ENCODE results near the gene BCL2. TPM values are rescaled to one million over a fixed set of nuclear protein-coding genes. Genes with fewer than 3 reads are reported as not detected.

Gene BCL2
- total and polyA plus RNA-seq, 3 donors from 2014 or later, result 6.3 to 20.8 (median 16.0) TPM

GRCh38 chr18:63091671-63092364 is 227.8 kb downstream of the BCL2 start:
- TF ChIP-seq CTCF (IDR thresholded peaks at IDR 0.05), result no peak
- no peak for TF ChIP-seq POLR2A (IDR thresholded peaks at IDR 0.05)
- WGBS, 2 donors, result 87 to 88% methylated on average over 4 of the region's 4 CpGs
- no peak for DNase-seq
- Histone ChIP-seq H3K4me3 (no peak overlapping the region), H3K4me1 (no peaks in the 10 kb centered on the region), H3K27me3 (no peaks in the 10 kb centered on the region), H3K9me3 (no peaks in the 10 kb centered on the region), H3K36me3 (ENCODE audit: low read depth, missing control alignments) (no peaks in the 10 kb centered on the region), H3K27ac (no peak overlapping the region)
- intact Hi-C loops (cut with DNase I; ENCODE audit: low total_unique reads), result no loop called here

- 87% methylated on average over 9 to 12 of the region's 12 CpGs for WGBS, 2 donors
- no peaks in the 10 kb centered on the region for H3K36me3 ChIP-seq (ENCODE audit: low read depth, missing control alignments)
Measured at GRCh38 chr18:63090334-63090733, 229.2 kb downstream of the BCL2 start.

GRCh38 chr18:63089041-63089440 is 230.5 kb downstream of the BCL2 start:
- Histone ChIP-seq H3K4me1 (no peaks in the 10 kb centered on the region), H3K9me3 (no peaks in the 10 kb centered on the region), H3K4me3 (no peak overlapping the region), H3K27me3 (no peaks in the 10 kb centered on the region), H3K36me3 (ENCODE audit: low read depth, missing control alignments) (no peaks in the 10 kb centered on the region), H3K27ac (no peak overlapping the region)
- intact Hi-C loops (cut with DNase I; ENCODE audit: low total_unique reads), result no loop called here
- DNase-seq, result no peak
- 92 to 93% methylated on average over 11 of the region's 11 CpGs for WGBS, 2 donors
- TF ChIP-seq POLR2A (IDR thresholded peaks at IDR 0.05) (no peak), CTCF (IDR thresholded peaks at IDR 0.05) (no peak)

More at GRCh38 chr18:63090334-63090733, 229.2 kb downstream of the BCL2 start:
- TF ChIP-seq POLR2A (IDR thresholded peaks at IDR 0.05) (no peak), CTCF (IDR thresholded peaks at IDR 0.05) (no peak)
- intact Hi-C loops (cut with DNase I; ENCODE audit: low total_unique reads), result no loop called here
- Histone ChIP-seq H3K27me3 (no peaks in the 10 kb centered on the region), H3K9me3 (no peaks in the 10 kb centered on the region), H3K4me1 (no peaks in the 10 kb centered on the region), H3K27ac (no peak overlapping the region), H3K4me3 (no peak overlapping the region)
- DNase-seq, result no peak

GRCh38 chr18:63088262-63088661 is 231.3 kb downstream of the BCL2 start:
- Histone ChIP-seq H3K27ac (no peak overlapping the region), H3K27me3 (no peaks in the 10 kb centered on the region), H3K9me3 (no peaks in the 10 kb centered on the region), H3K4me3 (no peak overlapping the region), H3K36me3 (ENCODE audit: low read depth, missing control alignments) (no peaks in the 10 kb centered on the region), H3K4me1 (no peaks in the 10 kb centered on the region)
- intact Hi-C loops (cut with DNase I; ENCODE audit: low total_unique reads), result no loop called here
- no peak for TF ChIP-seq CTCF (IDR thresholded peaks at IDR 0.05)
- WGBS, 2 donors, result 59 to 82% methylated on average over 7 of the region's 7 CpGs
- no peak for DNase-seq
